Measurements from ENCODE around the gene FAM3C. TPM values are rescaled to one million over a fixed set of nuclear protein-coding genes. Genes with fewer than 3 reads are reported as not detected.

FAM3C gene
- total and polyA plus RNA-seq, 4 donors: 26.3 to 62.2 (median 37.6) TPM

GRCh38 chr7:121394709-121395140 lies 1.4 kb downstream of the FAM3C start:
- Histone ChIP-seq H3K4me1 (ENCODE audit: control insufficient read depth in 5 of 5, insufficient read depth in 5 of 5, low read length in 5 of 5) (peaks cover 0 to 9% (median 0%) of the 10 kb centered on the region in 5 donors), H3K4me3 (no peak overlapping the region), H3K36me3 (ENCODE audit: control insufficient read depth in 4 of 4, insufficient read depth in 4 of 4, low read length in 4 of 4) (no peaks in the 10 kb centered on the region), H3K27me3 (ENCODE audit: control insufficient read depth in 3 of 3, insufficient read depth in 3 of 3, low read length in 2 of 3) (no peaks in the 10 kb centered on the region), H3K27ac (ENCODE audit: low read depth in 1 of 2, low read length in 1 of 2) (no peak overlapping the region), H3K9me3 (ENCODE audit: control insufficient read depth in 4 of 4, insufficient read depth in 3 of 4, low read length in 3 of 4) (no peaks in the 10 kb centered on the region), H3K9ac (ENCODE audit: insufficient read depth in 1 of 2, low read length in 2 of 2) (no peak overlapping the region)
- TF ChIP-seq CTCF (IDR thresholded peaks at IDR 0.05; ENCODE audit: control extremely low read depth, extremely low read depth): no peak
- no peak for ATAC-seq (ENCODE audit: insufficient read depth, low FRiP score)
- DNase-seq: no peak
- 64 to 89% methylated on average over 7 of the region's 7 CpGs for WGBS, 2 donors

- H3K27me3 ChIP-seq (ENCODE audit: control insufficient read depth in 3 of 3, insufficient read depth in 3 of 3, low read length in 2 of 3): no peaks in the 10 kb centered on the region
- no peak overlapping the region for H3K27ac ChIP-seq (ENCODE audit: low read depth in 1 of 2, low read length in 1 of 2)
- no peak overlapping the region for H3K4me3 ChIP-seq
- no peaks in the 10 kb centered on the region for H3K36me3 ChIP-seq (ENCODE audit: control insufficient read depth in 4 of 4, insufficient read depth in 4 of 4, low read length in 4 of 4)
- H3K9ac ChIP-seq (ENCODE audit: insufficient read depth in 1 of 2, low read length in 2 of 2): no peak overlapping the region
- no peak for TF ChIP-seq CTCF (IDR thresholded peaks at IDR 0.05; ENCODE audit: control extremely low read depth, extremely low read depth)
- ATAC-seq (ENCODE audit: insufficient read depth, low FRiP score) (no peak), DNase-seq (no peak)
- H3K4me1 ChIP-seq (ENCODE audit: control insufficient read depth in 5 of 5, insufficient read depth in 5 of 5, low read length in 5 of 5): peaks cover 0 to 11% (median 0%) of the 10 kb centered on the region in 5 donors
- 97% methylated on average over 7 of the region's 7 CpGs for WGBS, 2 donors
- no peaks in the 10 kb centered on the region for H3K9me3 ChIP-seq (ENCODE audit: control insufficient read depth in 4 of 4, insufficient read depth in 3 of 4, low read length in 3 of 4)
Observed at GRCh38 chr7:121393005-121393366, 3.1 kb downstream of the FAM3C start.

DNA sequence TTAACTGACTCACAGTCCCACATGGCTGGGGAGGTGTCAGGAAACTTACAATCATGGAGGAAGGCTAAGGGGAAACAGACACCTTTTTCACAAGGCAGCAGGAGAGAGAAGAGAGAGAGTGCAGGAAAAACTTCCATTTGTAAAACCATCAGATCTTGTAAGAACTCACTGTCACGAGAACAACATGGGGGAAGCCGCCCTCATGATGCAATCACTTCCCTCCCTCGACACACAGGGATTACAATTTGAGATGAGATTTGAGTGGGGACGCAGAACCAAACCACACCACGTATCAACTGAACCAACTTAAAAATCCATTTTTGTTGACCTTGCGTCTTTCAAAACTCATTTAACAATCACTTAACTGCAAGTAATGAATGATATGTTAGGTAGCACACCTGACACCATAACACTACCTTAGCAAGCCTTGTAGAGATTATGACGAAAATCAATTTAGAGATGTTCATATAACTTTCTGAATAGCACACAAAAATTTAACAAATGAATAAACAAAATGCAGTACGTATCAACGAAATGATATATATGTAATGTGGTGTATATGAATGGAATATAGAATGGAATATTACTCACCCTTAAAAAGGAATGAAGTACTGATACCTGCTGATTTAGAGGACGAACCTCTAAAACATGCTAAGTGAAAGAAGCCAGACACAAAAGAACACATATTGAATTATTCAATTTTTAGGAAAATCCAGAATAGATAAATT lies 3.7 kb downstream of the FAM3C start:
- WGBS, 2 donors: 89 to 95% methylated on average over 10 of the region's 10 CpGs
- Histone ChIP-seq H3K9me3 (ENCODE audit: control insufficient read depth in 4 of 4, insufficient read depth in 3 of 4, low read length in 3 of 4) (no peaks in the 10 kb centered on the region), H3K27ac (ENCODE audit: low read depth in 1 of 2, low read length in 1 of 2) (no peak overlapping the region), H3K4me3 (no peak overlapping the region), H3K9ac (ENCODE audit: insufficient read depth in 1 of 2, low read length in 2 of 2) (no peak overlapping the region), H3K4me1 (ENCODE audit: control insufficient read depth in 5 of 5, insufficient read depth in 5 of 5, low read length in 5 of 5) (peaks cover 0 to 11% (median 0%) of the 10 kb centered on the region in 5 donors), H3K36me3 (ENCODE audit: control insufficient read depth in 4 of 4, insufficient read depth in 4 of 4, low read length in 4 of 4) (no peaks in the 10 kb centered on the region), H3K27me3 (ENCODE audit: control insufficient read depth in 3 of 3, insufficient read depth in 3 of 3, low read length in 2 of 3) (no peaks in the 10 kb centered on the region)
- no peak for ATAC-seq (ENCODE audit: insufficient read depth, low FRiP score)
- DNase-seq: no peak
- no peak for TF ChIP-seq CTCF (IDR thresholded peaks at IDR 0.05; ENCODE audit: control extremely low read depth, extremely low read depth)

- no peak overlapping the region for H3K9ac ChIP-seq (ENCODE audit: insufficient read depth in 1 of 2, low read length in 2 of 2)
- DNase-seq (no peak), ATAC-seq (ENCODE audit: insufficient read depth, low FRiP score) (no peak)
- no peaks in the 10 kb centered on the region for H3K27me3 ChIP-seq (ENCODE audit: control insufficient read depth in 3 of 3, insufficient read depth in 3 of 3, low read length in 2 of 3)
- H3K4me1 ChIP-seq (ENCODE audit: control insufficient read depth in 5 of 5, insufficient read depth in 5 of 5, low read length in 5 of 5): peaks cover 0 to 11% (median 0%) of the 10 kb centered on the region in 5 donors
- no peaks in the 10 kb centered on the region for H3K9me3 ChIP-seq (ENCODE audit: control insufficient read depth in 4 of 4, insufficient read depth in 3 of 4, low read length in 3 of 4)
- WGBS, 2 donors: 64 to 96% methylated on average over 3 of the region's 3 CpGs
- H3K4me3 ChIP-seq: no peak overlapping the region
- no peak overlapping the region for H3K27ac ChIP-seq (ENCODE audit: low read depth in 1 of 2, low read length in 1 of 2)
- TF ChIP-seq CTCF (IDR thresholded peaks at IDR 0.05; ENCODE audit: control extremely low read depth, extremely low read depth): no peak
- no peaks in the 10 kb centered on the region for H3K36me3 ChIP-seq (ENCODE audit: control insufficient read depth in 4 of 4, insufficient read depth in 4 of 4, low read length in 4 of 4)
Observed at GRCh38 chr7:121391686-121392085, 4.4 kb downstream of the FAM3C start.

Data from lung (tissue), 12 donors.